HG02840 (cell line): ENCODE measurements around the gene PID1.

ENCODE experiments used
- ATAC-seq: cut with Tn5 transposase; IDR thresholded peaks from one replicate; pipeline ENCODE4 v1.9.1; 2021; ENCODE audit warnings: mild to moderate bottlenecking, moderate library complexity, moderate number of reproducible peaks; ENCODE audit not compliant: unreplicated experiment, low FRiP score

Gene PID1

DNA sequence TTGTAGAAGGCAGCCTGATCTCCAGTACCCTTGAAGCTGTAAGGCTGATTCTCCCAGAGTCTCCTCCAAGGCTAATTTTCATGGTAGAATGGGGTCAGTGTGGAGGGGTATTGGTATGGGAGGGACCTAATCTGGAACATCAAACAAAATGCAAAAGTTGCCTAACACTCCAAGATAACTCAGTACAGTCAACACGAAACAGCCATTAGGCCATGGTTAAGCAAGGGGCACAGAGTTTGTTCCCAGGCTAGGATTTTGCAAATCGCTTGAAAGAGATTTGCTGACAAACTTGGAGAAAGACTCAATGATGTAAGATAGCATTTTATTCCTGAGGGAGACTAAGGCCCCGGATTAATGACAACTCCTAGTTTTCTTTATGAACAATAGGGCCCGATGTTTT is 5.4 kb downstream of the PID1 start:
- no peak for ATAC-seq

DNA sequence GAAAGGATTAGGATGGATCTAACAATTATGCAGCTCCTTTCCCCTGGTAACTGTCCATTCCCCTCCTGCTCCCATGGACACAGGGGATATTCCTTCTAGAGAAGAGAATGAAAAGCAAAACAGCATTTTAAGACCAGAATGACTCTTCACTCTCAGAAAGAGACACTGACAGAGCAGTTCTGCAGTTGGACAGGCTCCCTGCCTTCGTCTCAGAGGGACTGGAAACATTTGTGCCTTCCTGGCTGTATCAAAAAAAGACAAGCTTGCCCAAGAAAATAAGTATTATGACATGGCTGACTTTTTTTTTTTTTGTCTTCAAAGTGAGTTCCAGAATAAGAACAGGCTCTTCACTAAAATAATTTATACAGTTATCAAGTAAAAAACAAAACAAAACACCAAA is 9.5 kb downstream of the PID1 start:
- ATAC-seq, result no peak

DNA sequence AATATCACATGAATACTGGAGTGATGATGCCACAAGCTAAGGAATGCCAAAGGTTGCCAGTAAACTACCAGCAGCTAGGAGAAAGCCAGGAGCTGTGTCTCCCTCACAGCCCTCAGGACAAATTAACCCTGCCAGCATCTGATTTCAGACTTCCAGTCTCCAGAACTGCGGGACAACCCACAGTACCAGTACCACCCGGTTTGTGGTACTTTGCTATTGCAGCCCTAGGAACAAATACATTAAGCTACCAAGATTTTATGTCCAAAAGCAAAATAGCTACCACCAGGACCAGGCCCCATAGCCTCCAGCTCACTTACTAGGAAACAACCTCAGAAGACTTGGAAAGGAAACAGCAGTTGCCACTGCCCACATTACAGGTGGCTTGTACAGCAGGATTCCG is 10.0 kb downstream of the PID1 start:
- ATAC-seq, result no peak

DNA sequence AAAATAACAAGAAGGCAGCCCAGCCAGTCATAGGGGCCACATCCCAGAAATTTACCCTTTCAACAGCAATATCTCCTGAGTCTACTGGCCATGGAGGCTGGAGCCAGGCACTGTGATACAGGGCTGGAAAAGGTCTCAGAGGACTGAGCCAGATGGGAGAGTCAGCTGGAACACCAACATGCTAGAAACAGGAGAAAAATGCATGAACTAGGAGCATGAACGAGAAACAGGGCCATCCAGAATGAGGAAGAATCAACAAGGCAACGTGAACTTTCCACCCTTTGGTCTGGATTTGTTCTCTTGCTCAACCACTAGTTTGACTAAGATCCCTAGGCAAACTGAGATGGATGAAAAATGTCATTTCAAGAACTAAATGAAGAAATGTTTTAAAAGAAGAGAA is 13.1 kb downstream of the PID1 start:
- ATAC-seq, result no peak

GRCh38 chr2:229256376-229256775 is 14.7 kb downstream of the PID1 start:
- no peak for ATAC-seq

GRCh38 chr2:229254206-229254605 is 16.9 kb downstream of the PID1 start:
- no peak for ATAC-seq

GRCh38 chr2:229252996-229253395 is 18.1 kb downstream of the PID1 start:
- ATAC-seq, result no peak

DNA sequence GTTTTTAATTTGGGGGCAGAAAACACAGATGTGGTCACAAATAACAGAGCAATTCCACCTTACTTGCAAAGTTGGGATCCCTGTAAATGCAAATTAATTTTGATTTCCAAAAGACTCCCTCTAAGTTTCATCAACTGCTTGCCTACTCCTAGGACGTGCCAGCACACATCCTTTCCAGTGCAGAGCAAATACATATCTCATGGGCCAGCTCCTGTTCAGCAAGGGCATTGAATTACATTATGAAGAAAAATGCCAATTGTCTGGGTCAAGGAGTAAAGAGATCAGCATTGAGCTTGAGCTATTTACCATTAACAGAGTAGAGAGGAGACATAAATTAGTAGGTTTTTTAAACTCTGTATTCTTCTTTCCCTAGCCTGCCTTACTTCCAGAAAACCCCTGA is 18.8 kb downstream of the PID1 start:
- no peak for ATAC-seq

DNA sequence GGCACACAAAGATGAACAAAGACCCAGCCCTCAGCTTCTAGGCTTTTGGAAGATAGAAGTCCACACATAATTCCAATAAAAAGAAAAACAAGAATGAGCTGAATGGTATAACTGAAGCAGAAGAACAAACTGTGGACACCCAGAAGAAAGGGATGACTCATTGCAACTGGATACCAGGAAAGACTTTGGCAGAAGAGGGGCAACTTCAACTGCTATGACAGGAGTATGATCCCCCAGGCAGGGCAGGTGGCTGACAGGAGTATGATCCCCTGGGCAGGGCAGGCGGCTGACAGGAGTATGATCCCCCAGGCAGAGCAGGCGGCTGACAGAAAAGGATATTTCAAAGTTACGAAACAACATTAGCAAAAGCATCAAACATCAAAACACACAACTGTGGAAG is 21.6 kb downstream of the PID1 start:
- no peak for ATAC-seq

DNA sequence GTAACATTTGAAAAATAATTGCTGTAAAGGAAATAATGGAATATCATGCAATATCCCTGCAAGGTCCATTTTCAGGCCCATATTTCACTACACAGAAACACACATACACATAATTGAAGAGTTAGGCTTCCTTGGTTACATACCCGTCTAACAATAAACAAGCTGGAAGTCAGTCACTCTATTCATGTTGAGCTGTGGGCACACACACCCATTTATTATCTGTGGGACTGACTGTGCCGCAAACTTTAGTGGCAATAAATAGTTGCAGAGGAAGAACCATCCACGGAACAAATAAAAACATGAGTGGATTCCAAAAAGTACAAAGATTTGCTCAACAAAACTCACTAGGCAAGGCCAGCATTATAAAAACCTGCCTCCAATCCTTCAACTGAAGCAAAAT is 24.8 kb downstream of the PID1 start:
- no peak for ATAC-seq

DNA sequence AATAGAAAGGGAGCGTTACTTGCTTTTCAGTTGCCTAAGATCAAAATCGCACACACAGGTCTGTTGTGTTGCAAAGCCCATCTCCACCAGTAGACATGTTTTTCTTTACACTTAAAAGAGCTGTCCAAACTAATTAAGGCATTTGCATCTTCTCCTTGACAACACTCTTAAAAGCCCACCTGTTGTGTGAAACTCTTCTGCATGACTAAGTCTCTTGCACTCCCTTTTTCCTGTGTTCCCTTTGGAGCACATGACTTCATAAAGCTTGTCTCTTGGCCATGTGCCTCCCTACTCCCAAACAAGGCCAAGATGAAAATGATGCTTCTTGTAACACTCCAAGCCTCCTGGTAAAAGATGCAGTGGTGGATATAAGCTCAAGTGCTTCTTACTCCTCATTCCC is 26.1 kb downstream of the PID1 start:
- ATAC-seq, result no peak

GRCh38 chr2:229243890-229244560 is 27.1 kb downstream of the PID1 start:
- ATAC-seq, result no peak

DNA sequence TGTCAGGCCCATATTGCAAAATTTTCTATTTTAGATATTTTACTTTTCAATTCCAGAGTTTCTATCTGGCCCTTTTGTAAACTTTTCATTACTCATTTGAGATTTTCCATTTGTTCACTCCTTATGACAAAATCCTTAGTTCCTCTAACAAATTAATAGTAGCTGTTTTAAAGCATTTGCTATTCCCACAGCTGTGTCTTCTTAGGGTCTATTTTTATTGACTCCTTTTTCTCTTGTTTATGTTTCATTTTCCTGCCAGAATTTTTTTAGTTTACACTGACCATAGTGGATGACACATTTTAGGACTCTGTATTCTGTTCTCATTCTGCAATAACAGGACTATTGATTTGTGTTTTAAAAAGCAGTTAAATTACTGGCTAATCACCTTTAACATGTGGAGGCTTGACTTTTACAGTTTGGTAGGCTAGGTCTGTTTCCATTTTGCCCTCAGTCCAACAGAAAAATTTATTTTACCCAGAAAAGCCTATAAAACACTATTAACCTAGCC is 30.0 kb downstream of the PID1 start:
- no peak for ATAC-seq

DNA sequence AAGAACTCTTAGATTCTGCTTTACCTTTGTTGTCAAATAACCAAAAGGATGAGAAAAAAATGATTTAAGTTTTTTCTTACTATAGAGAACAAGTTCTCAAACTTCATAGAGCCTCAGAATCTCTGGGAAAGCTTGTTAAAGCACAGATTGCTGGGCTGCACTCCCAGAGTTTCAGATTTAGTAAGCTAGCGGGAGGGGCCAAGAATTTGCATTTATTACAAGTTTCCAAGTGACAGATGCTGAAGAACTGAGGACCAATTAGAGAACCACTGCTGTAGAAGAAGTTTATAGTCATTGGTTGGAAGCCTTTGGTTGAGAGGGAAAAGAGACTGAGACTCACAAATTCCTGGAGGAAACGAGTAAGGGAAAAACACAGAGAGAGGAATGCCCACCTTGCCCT is 32.1 kb downstream of the PID1 start:
- no peak for ATAC-seq

DNA sequence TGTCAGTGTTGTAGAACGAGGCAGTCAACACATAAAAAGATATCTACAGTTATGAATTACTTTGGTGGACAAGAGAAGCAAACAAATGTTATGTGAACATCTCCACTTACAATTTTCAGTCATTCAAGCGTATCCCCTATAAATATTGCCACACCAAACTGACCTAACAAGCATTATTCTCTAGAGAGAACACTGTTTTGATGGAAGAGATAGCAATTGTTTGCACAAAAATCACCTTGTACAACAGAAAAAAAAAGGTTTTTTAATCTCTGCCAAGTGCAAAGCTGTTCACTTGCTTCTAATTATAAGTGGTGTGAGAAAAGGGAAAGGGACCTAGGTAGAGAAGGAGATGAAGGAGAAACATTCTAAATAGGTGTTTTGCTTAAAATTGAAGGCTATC is 33.8 kb downstream of the PID1 start:
- ATAC-seq, result no peak

DNA sequence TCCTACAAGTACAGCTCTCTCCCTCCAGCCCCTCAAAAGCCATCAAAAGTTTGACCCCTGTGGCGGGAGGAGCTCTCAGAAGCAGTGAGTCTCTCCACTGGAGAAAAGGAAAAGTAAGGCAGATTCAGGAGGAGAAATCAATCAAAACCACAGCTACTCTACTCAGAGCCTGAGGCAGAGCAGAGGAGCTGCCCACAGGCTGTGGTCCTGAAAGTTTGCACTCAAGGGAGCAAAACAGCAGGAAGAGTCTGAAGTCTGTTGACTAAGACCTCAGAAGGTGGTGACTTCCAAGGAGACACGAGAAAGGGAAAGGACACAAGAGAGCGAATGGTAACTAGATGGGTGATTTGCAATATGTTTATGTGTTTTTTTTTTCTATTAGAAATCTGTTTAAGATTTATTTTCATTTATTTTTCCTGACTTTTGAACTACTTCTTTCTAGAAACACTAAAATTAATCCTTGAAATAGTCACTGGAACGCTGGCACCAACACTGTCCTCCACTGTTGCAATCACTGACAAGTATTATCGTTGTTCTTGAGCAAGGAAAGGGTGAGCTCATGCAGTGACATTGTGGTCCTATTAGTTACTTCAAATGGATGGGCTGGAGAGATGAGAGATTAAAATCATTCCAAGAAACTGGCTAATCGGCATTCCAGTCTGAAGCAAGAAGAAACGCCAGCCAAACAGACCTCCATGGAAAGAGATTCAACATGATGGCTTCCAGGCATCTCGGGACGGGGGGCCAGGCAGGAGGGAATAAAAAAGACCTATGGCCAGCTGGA is 35.8 kb downstream of the PID1 start:
- ATAC-seq, result no peak

DNA sequence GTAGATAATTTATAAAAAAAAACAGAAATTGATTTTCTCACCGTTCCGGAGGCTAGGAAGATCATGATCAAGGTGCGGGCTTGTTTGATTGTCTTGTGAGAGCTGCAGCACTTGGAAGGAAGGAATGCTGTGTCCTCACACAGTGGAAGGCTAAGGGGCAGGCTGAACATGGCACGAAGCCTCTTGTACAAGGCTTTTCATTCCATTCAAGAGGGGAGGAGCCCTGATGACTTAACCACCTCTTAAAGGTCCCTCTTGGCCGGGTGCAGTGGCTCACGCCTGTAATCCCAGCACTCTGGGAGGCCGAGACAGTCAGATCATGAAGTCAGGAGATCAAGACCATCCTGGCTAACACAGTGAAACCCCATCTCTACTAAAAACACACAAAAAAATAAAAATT is 39.2 kb downstream of the PID1 start:
- no peak for ATAC-seq

GRCh38 chr2:229231328-229231868 is 39.7 kb downstream of the PID1 start:
- ATAC-seq, result no peak

DNA sequence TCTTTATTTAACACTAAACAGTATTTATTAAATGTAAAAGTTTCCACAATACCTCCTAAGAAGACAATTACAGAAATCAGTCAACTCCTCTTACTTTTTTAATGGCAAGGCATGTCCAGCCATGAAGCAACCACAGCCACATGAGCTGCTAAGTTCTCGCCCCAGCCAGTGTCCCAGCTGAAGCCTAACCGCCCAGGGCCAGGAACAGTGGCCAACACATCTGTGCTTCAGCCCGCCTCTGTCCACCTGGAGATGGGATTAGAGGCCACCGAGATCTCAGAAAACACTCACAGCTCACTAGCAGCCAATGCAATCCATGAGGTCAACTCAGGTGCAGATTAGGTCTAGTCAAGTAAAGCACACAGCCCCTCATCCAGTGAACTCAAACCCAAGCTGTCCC is 40.2 kb downstream of the PID1 start:
- ATAC-seq, result no peak

DNA sequence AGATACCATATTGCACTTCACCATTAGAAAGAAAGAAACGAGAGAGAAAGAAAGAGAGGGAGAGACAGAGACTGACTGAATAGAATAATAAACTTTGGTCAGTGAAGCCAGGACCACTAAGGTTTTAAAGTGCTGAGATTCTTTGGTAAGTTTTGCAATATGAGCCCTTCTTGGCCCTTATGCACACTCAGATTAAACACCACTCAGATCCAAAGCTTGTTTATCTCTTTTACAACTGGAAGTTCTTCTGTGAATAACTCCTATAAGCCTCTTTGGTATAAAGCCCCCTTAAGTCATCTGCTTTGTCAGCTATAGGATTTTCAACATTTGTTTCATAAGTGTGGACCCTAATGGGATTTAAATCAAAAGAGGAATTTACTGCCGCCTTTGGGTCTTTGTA is 40.8 kb downstream of the PID1 start:
- no peak for ATAC-seq

- ATAC-seq, result no peak
Measured at GRCh38 chr2:229226382-229226781, 44.7 kb downstream of the PID1 start.

- ATAC-seq, result no peak
Measured at GRCh38 chr2:229223107-229223506, 48.0 kb downstream of the PID1 start.
